HG03442 (cell line): ENCODE measurements around the gene NRSN2.

Experiments used
- ATAC-seq: cut with Tn5 transposase; IDR thresholded peaks from one replicate; pipeline ENCODE4 v1.9.1; 2021; ENCODE audit warnings: mild to moderate bottlenecking, moderate library complexity; ENCODE audit not compliant: unreplicated experiment

NRSN2 gene, protein sequence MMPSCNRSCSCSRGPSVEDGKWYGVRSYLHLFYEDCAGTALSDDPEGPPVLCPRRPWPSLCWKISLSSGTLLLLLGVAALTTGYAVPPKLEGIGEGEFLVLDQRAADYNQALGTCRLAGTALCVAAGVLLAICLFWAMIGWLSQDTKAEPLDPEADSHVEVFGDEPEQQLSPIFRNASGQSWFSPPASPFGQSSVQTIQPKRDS

GRCh38 chr20:346640-347316, at the start of gene NRSN2:
TSS of gene NRSN2 (plus strand) at chr20:347111. CDS start at chr20:349644, 2,533 bp downstream.
- peak; percentile 32 for ATAC-seq

- ATAC-seq: peak; percentile 18
Observed at GRCh38 chr20:297925-298775, 48.8 kb upstream of the NRSN2 start.

- no peak for ATAC-seq
Observed at GRCh38 chr20:298776-299391, 48.0 kb upstream of the NRSN2 start.

GRCh38 chr20:300345-300990, 46.4 kb upstream of the NRSN2 start:
- no peak for ATAC-seq

DNA sequence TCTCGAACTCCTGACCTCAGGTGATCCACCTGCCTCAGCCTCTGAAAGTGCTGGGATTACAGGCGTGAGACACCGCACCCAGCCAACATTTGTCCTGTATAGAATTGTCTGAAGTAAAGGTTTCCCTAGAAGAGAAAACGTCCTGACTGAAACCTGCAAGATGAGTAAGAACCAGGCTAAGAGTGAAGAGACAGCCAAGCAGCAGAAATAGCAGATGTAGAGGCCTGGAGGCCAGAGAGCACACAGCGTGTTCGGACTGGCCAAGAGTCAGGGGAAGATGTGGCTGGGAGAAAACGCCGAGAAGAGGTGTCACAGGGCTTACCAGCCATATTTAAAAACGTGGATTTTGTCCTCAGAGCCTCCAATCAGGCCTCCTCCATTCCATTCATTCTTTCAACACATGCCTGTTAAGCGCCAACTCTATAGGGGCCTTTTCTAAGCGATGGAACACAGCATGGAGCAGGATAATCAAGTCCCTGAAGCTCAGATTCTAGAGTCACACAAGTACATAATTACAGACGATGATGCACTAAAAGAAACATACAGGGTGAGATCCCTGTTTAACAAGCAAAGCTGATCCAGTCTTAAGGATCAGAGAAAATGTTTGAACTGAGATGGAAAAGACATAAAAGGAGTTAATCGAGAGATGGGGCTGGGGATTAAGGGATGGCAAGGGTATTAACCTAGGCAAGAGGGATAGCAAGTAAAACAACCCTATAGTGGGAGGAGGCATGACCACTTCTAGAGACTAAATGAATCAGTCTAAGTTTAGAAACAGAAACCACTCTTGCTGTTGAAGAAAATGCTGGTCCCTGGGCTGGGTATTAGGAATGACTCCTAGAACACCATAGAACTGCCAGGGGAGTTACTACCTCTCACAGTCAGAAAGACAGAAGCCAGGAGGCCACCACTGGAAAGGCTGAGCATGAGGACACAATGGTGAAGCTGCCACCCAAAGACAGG, 44.7 kb upstream of the NRSN2 start:
- no peak for ATAC-seq

- no peak for ATAC-seq
Observed at GRCh38 chr20:305745-306144, 41.2 kb upstream of the NRSN2 start.

DNA sequence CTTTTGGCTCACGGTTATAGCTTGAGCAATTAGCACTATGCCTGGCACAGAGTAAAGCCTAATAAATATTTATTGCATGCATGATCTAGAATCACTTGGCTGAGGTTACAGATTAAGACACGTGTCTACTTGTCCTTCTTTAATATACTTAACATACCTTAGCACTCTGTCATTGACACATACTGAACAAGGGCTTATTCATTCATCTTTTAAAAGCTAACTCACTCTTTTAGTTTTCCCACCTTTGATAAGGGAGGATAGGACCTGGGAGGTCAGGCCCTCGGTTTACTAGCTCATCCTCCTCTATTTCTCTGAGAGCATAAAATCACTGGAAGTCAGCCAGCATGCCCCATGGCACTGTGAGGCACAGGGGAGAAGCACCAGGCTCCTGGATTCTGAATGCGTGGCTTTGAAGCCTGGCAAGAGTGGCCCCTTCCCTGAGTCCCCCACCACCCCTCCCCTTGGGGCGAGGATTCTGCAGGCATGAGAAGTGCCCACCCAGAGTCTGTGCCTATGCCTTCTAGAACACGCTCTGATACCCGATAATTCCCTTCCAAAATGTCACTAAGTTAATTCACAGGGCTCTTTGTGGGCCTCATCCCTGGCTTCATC, 38.4 kb upstream of the NRSN2 start:
- ATAC-seq: no peak

DNA sequence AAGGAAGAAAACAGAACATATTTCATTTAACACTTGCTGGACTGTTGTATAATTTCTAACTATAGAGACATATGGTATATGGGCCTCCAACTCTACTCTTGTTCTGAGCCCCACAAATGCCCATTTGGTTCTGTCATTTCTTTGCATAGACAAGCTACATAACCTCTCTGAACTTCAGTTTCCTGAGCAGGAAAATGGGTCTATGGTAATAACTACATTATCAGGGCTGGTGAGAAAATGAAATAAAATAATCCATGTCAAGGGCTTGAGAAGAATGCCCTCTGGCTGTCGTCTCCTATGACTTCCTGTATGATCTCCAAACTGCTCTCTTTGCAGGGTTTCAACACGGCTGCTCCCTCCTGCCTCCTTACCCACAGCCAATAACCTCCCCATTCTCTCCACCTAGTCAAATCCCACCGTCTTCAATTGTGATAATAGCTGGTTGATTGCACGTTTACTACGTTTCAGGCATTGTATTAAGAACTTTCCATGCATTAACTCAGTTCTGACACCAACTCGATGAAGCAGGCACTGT, 37.5 kb upstream of the NRSN2 start:
- ATAC-seq: no peak

- peak; percentile 98 for ATAC-seq
Observed at GRCh38 chr20:309841-310644, 36.9 kb upstream of the NRSN2 start.

- no peak for ATAC-seq
Observed at GRCh38 chr20:310645-311044, 36.3 kb upstream of the NRSN2 start.

DNA sequence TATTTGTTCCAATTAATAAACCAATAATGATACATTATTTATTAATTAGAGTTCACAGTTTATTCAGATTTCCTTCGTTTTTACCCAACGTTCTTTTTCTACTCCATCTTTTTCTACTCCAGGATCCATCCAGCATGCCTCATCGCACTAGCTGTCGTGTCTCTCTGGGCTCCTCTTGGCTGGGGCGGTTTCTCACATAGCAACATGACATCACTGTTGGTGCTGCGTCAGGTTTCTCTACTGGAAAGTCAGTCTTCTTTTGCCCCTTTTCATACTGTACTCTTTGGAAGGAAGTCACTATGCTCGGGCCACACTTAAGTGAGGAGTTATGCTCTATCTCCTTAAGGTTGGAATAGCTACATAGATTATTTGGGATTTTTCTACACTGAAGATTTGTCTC, 35.3 kb upstream of the NRSN2 start:
- no peak for ATAC-seq

DNA sequence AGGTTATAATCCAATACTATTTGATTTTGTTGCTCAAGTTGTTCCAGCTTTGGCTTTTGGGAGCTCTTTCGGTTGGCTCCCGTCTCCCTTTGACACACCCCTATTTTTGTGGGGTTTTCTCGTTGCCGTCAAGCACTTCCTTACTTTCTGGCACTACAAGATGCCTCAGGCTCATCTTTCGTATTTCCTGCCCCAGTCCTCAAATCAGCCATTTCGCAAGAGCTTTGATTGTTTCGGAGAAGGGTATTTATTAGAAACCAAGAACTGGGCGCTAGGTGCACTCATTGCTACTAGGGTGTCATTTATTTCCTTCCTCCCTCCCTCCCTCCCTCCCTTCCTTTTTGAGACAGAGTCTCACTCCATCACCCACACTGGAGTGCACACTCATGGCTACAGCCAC, 34.8 kb upstream of the NRSN2 start:
- ATAC-seq: no peak

GRCh38 chr20:312866-313265, 34.0 kb upstream of the NRSN2 start:
- ATAC-seq: no peak

DNA sequence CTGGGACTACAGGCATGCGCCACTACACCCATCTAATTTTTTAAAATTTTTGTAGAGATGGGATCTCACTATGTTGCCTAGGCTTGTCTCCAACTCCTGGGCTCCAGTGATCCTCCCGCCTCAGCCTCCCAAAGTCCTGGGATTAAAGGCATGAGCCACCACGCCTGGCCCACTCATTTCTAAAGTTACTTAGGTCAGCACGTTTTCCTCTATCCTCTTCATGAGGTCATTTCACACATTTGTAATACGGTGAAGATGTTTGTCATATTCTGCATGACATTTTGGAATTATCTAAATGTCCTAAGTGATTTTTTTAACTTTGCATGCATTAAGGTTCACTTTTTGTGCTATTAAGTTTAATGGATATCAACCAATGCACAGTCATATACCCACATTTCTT, 33.5 kb upstream of the NRSN2 start:
- no peak for ATAC-seq

GRCh38 chr20:313948-314347, 33.0 kb upstream of the NRSN2 start:
- ATAC-seq: no peak

- ATAC-seq: no peak
Observed at GRCh38 chr20:316316-317068, 30.4 kb upstream of the NRSN2 start.

DNA sequence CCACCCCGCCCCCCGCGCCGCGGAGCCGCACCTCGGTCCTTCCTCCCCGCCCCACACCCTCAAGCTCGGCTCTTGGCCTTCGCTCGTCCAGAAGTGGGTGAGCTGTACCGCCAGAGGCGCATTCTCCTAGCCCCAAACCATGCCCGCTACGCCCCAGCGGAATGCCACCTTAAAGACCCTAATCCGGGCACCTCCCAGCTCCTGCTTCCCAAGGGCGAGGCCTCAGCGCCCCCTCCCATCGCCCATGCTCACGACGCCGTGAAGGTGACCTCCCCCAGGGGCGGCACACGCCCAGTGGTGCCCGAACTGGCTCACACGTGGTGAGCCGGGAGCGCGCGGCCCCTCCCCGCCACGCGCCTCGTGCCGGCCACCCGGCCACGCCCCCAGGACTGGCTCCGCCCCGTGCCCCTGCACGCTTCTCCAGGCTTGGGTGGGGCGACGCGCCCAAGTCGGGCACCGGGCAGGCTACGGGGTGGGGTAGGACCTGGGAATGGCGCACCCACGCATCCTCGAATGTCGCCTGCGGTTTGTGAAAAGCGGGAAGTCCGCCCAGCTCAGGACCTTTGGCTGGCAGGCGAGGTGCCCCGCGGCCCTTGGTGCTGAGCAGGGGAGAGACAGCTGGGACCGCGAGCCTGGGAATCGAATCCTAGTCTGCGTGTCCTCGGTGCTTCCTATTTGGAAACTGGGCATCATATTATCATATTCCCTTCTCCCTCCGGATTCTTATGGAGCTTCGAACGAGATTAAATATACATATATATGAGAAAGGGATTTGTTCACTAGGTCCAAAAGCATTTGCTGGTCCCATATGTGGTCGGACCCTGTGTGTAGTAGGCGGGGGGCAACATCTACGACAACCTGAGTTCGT, 22.5 kb upstream of the NRSN2 start:
- peak; percentile 48 for ATAC-seq
